NCI-H146 treated with DMSO at 0.1 percent for 48 hours (cell line): Measurements from ENCODE around the gene NRROS.
"Not testable (repeated sequence)": the region's sequence is repeated elsewhere in the genome, so short reads cannot be mapped to it uniquely, and the experiment has no call there.

Experiments used
- DNase-seq: peaks from one replicate; lab custom pipeline; 2025; ENCODE audit not compliant: unreplicated experiment; lab: John Stamatoyannopoulos, UW

Gene NRROS

GRCh38 chr3:196639483-196640296 lies at the start of gene NRROS:
Gene NRROS (plus strand): TSS chr3:196639694. CDS start chr3:196654540, 14,846 bp downstream.
- DNase-seq = peak; percentile 56

DNA sequence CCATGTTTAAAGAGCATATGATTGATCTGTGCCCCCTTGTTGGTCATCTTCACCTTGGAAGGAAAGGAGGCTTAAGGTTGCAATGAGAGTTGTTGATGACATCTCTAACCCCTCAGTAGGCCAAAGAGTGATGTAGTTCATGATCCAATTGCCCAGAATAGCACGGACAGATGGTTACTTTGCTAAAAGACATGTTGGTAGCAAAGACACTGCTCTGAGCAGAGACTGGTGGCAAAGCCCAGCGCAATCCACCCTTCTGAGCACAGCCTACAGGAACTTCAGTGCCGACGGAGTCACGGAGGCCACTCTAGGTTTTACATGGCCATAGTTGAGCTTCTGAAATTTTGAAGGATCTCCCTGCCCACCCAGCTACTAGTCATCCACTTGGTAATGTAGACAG lies 49.2 kb upstream of the NRROS start:
- no peak for DNase-seq

GRCh38 chr3:196596355-196596754 lies 43.1 kb upstream of the NRROS start:
- DNase-seq = no peak

DNA sequence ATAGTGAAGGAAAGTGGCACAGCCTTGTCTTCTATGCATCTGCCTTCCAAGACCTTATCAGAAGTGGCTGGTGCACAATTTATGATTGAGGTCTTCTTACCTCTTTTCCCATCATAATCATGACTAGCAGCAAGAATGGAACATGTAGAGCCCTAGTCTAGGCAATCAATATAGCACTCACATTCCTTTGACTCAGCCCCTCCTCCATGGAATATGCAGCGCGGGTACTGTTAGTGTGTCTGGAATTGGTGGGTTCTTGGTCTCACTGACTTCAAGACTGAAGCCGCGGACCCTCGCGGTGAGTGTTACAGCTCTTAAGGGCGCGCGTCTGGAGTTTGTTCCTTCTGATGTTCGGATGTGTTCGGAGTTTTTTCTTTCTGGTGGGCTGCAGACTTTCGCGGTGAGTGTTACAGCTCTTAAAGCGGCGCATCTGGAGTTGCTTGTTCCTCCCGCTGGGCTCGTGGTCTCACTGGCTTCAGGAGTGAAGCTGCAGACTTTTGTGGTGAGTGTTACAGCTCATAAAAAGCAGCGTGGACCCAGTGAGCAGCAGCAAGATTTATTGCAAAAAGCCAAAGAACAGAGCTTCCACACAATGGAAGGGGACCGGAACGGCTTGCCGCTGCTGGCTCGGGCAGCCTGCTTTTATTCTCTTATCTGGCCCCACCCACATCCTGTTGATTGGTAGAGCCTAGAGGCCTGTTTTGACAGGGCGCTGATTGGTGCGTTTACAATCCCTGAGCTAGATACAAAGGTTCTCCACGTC lies 41.3 kb upstream of the NRROS start:
- not testable (repeated sequence) for DNase-seq

- no peak for DNase-seq
These were observed 39.8 kb upstream of the NRROS start for GRCh38 chr3:196599734-196600128.

- no peak for DNase-seq
These were observed 39.1 kb upstream of the NRROS start for GRCh38 chr3:196600359-196600758.

DNA sequence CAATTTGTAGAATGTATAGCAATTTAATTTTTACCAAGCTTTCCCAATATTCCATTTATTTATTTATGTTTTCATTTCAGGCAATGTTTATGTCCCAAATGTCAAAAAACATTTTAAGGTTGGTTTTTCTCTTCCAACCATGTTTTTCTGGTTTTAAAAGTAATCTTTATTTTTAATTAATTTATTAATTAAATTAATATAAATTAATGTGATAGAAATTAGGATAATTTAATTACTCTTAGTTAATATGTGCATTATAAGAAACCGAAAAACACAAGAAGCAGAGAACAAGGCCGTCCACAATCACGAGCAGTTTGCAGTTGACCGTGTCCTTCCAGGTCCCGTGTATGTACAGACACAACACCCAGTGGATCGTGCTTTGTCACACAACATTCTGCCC lies 36.8 kb upstream of the NRROS start:
- DNase-seq = no peak

GRCh38 chr3:196603683-196604082 lies 35.8 kb upstream of the NRROS start:
- no peak for DNase-seq

GRCh38 chr3:196604548-196604947 lies 34.9 kb upstream of the NRROS start:
- DNase-seq = no peak

DNA sequence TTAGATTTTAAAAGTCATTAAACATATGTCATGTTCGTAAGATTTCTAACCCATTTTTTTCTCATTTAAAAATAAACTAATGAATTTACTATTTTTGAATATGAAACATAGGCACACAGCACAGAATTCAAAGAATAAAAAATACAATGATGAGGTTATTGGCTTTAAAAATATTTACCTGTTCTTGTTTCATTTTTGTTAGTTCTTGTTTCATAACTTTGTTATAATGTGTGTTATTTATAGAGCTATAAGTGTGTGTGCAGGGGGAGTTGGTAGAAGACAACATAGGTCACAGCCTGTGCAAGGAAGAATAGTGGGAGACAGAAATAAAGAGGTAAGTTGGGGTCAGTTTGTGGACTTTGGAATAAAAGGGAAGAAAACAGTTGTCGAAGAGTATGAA lies 30.8 kb upstream of the NRROS start:
- DNase-seq = no peak

DNA sequence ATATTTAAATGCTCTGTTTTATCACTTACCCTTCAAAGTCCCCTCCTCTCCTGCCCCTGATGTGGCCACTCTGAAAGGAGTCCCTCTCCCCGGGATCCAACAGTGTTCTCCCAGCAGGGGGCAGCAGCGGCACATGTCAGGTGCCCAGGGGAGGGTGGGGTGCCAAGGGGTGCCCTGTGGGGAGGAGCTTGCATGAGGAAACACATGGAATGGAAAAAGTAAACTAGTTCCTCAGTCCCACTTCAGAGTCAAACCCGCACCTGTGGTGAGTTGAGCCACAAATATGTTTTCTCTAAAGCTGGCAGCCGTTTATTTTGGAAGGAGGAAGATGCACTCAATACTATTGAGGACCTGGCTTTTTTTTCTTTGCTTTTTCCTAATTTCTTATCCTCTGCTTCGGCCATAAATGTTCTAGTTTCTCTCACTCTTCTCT lies 30.1 kb upstream of the NRROS start:
- peak; percentile 54 for DNase-seq

- no peak for DNase-seq
These were observed 29.5 kb upstream of the NRROS start for GRCh38 chr3:196609805-196610515.

- DNase-seq = no peak
These were observed 27.6 kb upstream of the NRROS start for GRCh38 chr3:196611761-196612483.

- not testable (repeated sequence) for DNase-seq
These were observed 24.3 kb upstream of the NRROS start for GRCh38 chr3:196615234-196615633.

DNA sequence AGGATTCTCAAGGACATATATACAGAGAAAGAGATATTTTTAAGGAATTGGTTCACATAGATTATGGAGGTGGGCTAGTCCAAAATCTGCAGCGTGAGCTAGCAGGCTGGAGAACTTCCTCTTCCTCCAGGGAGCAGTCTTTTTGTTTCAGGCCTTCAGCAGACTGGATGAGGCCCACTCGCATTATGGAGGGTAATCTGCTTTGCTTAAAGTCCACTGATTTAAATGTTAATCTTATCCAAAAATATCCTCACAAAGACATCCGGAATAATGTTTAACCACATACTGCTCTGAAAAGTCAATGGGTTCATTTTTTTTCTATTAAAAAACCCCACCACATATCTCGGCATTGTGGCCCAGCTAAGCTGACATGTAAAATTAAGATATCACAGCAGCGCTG lies 22.2 kb upstream of the NRROS start:
- no peak for DNase-seq

- no peak for DNase-seq
These were observed 20.3 kb upstream of the NRROS start for GRCh38 chr3:196619223-196619622.

DNA sequence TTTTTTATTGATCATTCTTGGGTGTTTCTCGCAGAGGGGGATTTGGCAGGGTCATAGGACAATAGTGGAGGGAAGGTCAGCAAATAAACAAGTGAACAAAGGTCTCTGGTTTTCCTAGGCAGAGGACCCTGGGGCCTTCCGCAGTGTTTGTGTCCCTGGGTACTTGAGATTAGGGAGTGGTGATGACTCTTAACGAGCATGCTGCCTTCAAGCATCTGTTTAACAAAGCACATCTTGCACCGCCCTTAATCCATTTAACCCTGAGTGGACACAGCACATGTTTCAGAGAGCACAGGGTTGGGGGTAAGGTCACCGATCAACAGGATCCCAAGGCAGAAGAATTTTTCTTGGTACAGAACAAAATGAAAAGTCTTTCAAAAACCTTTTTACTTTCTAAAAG lies 19.9 kb upstream of the NRROS start:
- DNase-seq = not testable (repeated sequence)

- no peak for DNase-seq
These were observed 19.3 kb upstream of the NRROS start for GRCh38 chr3:196620161-196620604.

GRCh38 chr3:196620684-196621083 lies 18.8 kb upstream of the NRROS start:
- DNase-seq = no peak

DNA sequence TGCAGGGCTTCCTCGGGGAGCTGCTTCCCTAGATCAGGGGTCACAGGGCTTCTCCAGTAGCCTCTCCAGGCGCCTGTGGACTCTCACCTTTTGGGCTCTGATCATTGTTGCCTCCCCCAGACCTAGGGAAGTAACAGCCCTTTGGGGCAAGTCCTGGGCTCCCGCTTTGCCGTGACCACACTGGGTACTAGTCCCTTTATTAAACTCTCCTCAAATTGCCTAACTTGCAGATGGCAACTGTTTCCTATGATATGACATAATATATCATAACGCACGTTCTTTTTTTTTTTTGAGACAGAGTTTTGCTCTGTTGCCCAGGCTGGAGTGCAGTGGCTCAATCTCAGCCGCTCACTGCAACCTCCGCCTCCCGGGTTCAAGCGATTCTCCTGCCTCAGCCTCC lies 17.9 kb upstream of the NRROS start:
- no peak for DNase-seq
